ENCODE results near the gene DCDC2C. TPM values are rescaled to one million over a fixed set of nuclear protein-coding genes. Genes with fewer than 3 reads are reported as not detected.

The DCDC2C gene
- total RNA-seq, 2 experiments from 2014 or later: not detected

DNA sequence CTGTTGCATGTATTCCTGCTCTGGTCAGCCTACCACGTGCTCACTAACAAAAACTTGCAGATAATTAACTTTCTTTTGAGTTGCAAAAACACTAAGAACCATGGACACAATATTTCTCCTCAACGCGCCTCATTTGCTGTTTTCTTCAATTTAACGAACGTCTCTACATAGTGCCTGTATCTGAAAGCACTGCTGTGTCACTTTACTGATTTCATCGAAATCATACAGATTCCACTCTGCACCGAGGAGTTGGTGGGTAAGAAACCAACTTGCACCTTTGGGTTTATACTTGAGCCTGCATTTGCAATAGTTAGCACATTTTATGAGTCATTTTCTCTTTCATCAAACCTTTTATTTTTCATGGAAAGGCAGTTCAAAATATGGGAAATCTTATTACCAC lies 145.8 kb downstream of the DCDC2C start:
- H3K4me3 Mint-ChIP-seq: no peak overlapping the region
- H3K27me3 Mint-ChIP-seq: peaks cover 5% of the 10 kb centered on the region
- no peaks in the 10 kb centered on the region for H3K4me1 Mint-ChIP-seq
- DNase-seq: no peak
- intact Hi-C loops (cut with DNase I, micrococcal nuclease): no loop called here
- ChIA-PET CTCF (no interaction called here), POLR2A (no interaction called here)
- no peak overlapping the region for H3K27ac Mint-ChIP-seq
- no peak for ATAC-seq
- no peaks in the 10 kb centered on the region for H3K36me3 Mint-ChIP-seq (ENCODE audit: low read depth)
- H3K9me3 Mint-ChIP-seq (ENCODE audit: low read depth): peaks cover 6% of the 10 kb centered on the region

GRCh38 chr2:3857576-3857975 lies 154.2 kb downstream of the DCDC2C start:
- ChIA-PET POLR2A (no interaction called here), CTCF (no interaction called here)
- intact Hi-C loops (cut with DNase I, micrococcal nuclease): no loop called here
- ATAC-seq (no peak), DNase-seq (no peak)
- Mint-ChIP-seq H3K9me3 (ENCODE audit: low read depth) (peaks cover 14% of the 10 kb centered on the region), H3K27ac (no peak overlapping the region), H3K36me3 (ENCODE audit: low read depth) (no peaks in the 10 kb centered on the region), H3K4me3 (no peak overlapping the region), H3K4me1 (no peaks in the 10 kb centered on the region), H3K27me3 (no peaks in the 10 kb centered on the region)

- Mint-ChIP-seq H3K9me3 (ENCODE audit: low read depth) (no peaks in the 10 kb centered on the region), H3K4me3 (no peak overlapping the region), H3K36me3 (ENCODE audit: low read depth) (no peaks in the 10 kb centered on the region), H3K27me3 (peaks cover 2% of the 10 kb centered on the region), H3K27ac (no peak overlapping the region), H3K4me1 (no peaks in the 10 kb centered on the region)
- ChIA-PET CTCF (interaction anchor here (1.1 kb wide), 1 partner anchor 84 kb away, joined by 3 read pairs; no protein-coding TSS in a partner anchor), POLR2A (no interaction called here)
- no peak for DNase-seq
- ATAC-seq: no peak
- intact Hi-C loops (cut with DNase I, micrococcal nuclease): no loop called here
These were observed 161.8 kb downstream of the DCDC2C start for GRCh38 chr2:3864943-3865865.

DNA sequence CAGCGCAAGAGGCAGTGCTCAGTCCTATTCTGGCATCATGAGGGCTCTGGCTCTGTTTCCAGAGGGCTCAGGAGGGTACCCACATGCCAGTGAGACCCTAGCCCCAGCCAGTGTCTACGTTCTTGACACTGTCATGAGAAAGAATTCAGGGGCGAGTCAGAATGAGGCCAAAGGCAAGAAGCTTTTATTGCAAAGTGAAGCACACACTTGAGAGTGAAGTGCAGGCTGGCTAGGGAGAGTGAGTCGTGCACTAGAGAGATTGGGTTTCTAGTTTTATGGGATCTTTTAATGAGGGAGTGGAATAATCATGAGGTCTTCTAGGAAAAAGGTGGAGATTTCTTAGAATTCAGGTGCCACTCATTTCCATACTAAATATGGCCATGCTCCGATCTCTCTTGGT lies 164.1 kb downstream of the DCDC2C start:
- Mint-ChIP-seq H3K27me3 (peaks cover 2% of the 10 kb centered on the region), H3K9me3 (ENCODE audit: low read depth) (no peaks in the 10 kb centered on the region), H3K36me3 (ENCODE audit: low read depth) (no peaks in the 10 kb centered on the region), H3K27ac (no peak overlapping the region), H3K4me1 (no peaks in the 10 kb centered on the region), H3K4me3 (no peak overlapping the region)
- no peak for DNase-seq
- no peak for ATAC-seq
- POLR2A ChIA-PET: no interaction called here
- CTCF ChIA-PET: no interaction called here
- intact Hi-C loops (cut with DNase I, micrococcal nuclease): no loop called here

GRCh38 chr2:3868012-3868805 lies 164.8 kb downstream of the DCDC2C start:
- Mint-ChIP-seq H3K4me1 (no peaks in the 10 kb centered on the region), H3K9me3 (ENCODE audit: low read depth) (no peaks in the 10 kb centered on the region), H3K36me3 (ENCODE audit: low read depth) (no peaks in the 10 kb centered on the region), H3K27me3 (peaks cover 2% of the 10 kb centered on the region), H3K4me3 (no peak overlapping the region), H3K27ac (no peak overlapping the region)
- ATAC-seq (no peak), DNase-seq (no peak)
- intact Hi-C loops (cut with DNase I, micrococcal nuclease): no loop called here
- CTCF ChIA-PET: no interaction called here
- POLR2A ChIA-PET: no interaction called here

GRCh38 chr2:3870222-3870621 lies 166.8 kb downstream of the DCDC2C start:
- POLR2A ChIA-PET: no interaction called here
- no peaks in the 10 kb centered on the region for H3K4me1 Mint-ChIP-seq
- no peaks in the 10 kb centered on the region for H3K36me3 Mint-ChIP-seq (ENCODE audit: low read depth)
- CTCF ChIA-PET: no interaction called here
- no peaks in the 10 kb centered on the region for H3K9me3 Mint-ChIP-seq (ENCODE audit: low read depth)
- no peak overlapping the region for H3K27ac Mint-ChIP-seq
- no peak overlapping the region for H3K4me3 Mint-ChIP-seq
- ATAC-seq (no peak), DNase-seq (no peak)
- intact Hi-C loops (cut with DNase I, micrococcal nuclease): no loop called here
- H3K27me3 Mint-ChIP-seq: peaks cover under 1% of the 10 kb centered on the region

GRCh38 chr2:3871002-3871401 lies 167.6 kb downstream of the DCDC2C start:
- Mint-ChIP-seq H3K36me3 (ENCODE audit: low read depth) (no peaks in the 10 kb centered on the region), H3K9me3 (ENCODE audit: low read depth) (no peaks in the 10 kb centered on the region), H3K27me3 (no peaks in the 10 kb centered on the region), H3K27ac (no peak overlapping the region), H3K4me3 (no peak overlapping the region), H3K4me1 (no peaks in the 10 kb centered on the region)
- CTCF ChIA-PET: no interaction called here
- DNase-seq (no peak), ATAC-seq (no peak)
- POLR2A ChIA-PET: no interaction called here
- intact Hi-C loops (cut with DNase I, micrococcal nuclease): no loop called here

- no peak overlapping the region for H3K4me3 Mint-ChIP-seq
- H3K27me3 Mint-ChIP-seq: no peaks in the 10 kb centered on the region
- no peaks in the 10 kb centered on the region for H3K9me3 Mint-ChIP-seq (ENCODE audit: low read depth)
- CTCF ChIA-PET: no interaction called here
- POLR2A ChIA-PET: no interaction called here
- DNase-seq (no peak), ATAC-seq (no peak)
- no peaks in the 10 kb centered on the region for H3K4me1 Mint-ChIP-seq
- H3K36me3 Mint-ChIP-seq (ENCODE audit: low read depth): no peaks in the 10 kb centered on the region
- H3K27ac Mint-ChIP-seq: no peak overlapping the region
- intact Hi-C loops (cut with DNase I, micrococcal nuclease): no loop called here
These were observed 169.1 kb downstream of the DCDC2C start for GRCh38 chr2:3872451-3872850.

DNA sequence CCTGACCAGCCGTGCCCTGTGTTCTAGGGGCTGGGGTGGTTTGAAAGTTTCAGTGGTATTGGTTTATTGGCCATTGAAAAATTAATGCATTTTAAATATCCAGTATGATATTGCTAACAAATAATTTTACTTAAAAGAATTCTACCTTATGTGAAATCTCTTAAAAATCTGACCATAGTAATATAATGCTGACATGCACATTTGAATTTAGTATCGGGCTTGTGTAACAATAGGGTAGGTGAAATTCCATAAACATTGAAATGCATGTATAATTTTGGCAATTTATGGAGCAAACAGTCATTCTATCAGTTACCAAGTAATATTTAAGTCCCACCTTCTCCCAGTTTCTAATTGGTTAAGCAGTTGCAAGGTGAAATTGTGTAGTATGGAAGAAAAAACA lies 170.5 kb downstream of the DCDC2C start:
- CTCF ChIA-PET: no interaction called here
- H3K4me3 Mint-ChIP-seq: no peak overlapping the region

DNA sequence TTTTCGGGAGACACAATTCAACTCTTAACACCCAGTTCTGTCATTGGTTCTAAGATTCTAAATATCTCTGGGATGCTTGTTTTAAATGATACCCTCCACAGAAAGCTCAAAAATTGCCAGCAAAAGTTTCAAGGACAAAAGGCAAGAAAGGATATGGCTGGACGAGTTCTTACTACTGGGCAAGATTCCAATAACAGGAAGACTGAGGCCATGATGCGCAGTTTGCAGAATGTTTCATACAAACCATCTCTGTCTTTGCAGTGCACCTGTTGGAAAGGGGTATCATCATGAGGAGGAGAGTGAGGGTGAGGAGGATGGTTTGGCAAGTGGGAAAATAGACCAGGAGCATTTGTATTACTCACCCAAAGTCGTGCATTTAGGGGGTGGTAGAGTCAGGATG lies 172.8 kb downstream of the DCDC2C start:
- DNase-seq: no peak
- Mint-ChIP-seq H3K36me3 (ENCODE audit: low read depth) (no peaks in the 10 kb centered on the region), H3K4me3 (no peak overlapping the region), H3K9me3 (ENCODE audit: low read depth) (no peaks in the 10 kb centered on the region), H3K27ac (no peak overlapping the region), H3K4me1 (no peaks in the 10 kb centered on the region), H3K27me3 (peaks cover 3% of the 10 kb centered on the region)
- ATAC-seq: no peak
- ChIA-PET POLR2A (no interaction called here), CTCF (no interaction called here)
- intact Hi-C loops (cut with DNase I, micrococcal nuclease): no loop called here

More for the DNA sequence above, 170.5 kb downstream of the DCDC2C start:
- POLR2A ChIA-PET: no interaction called here
- H3K27me3 Mint-ChIP-seq: no peaks in the 10 kb centered on the region
- H3K9me3 Mint-ChIP-seq (ENCODE audit: low read depth): no peaks in the 10 kb centered on the region
- no peaks in the 10 kb centered on the region for H3K36me3 Mint-ChIP-seq (ENCODE audit: low read depth)
- H3K4me1 Mint-ChIP-seq: no peaks in the 10 kb centered on the region
- ATAC-seq (no peak), DNase-seq (no peak)
- intact Hi-C loops (cut with DNase I, micrococcal nuclease): no loop called here
- no peak overlapping the region for H3K27ac Mint-ChIP-seq

- ChIA-PET POLR2A (no interaction called here), CTCF (no interaction called here)
- intact Hi-C loops (cut with DNase I, micrococcal nuclease): no loop called here
- H3K36me3 Mint-ChIP-seq (ENCODE audit: low read depth): no peaks in the 10 kb centered on the region
- H3K9me3 Mint-ChIP-seq (ENCODE audit: low read depth): no peaks in the 10 kb centered on the region
- H3K27me3 Mint-ChIP-seq: peaks cover 3% of the 10 kb centered on the region
- ATAC-seq: no peak
- H3K4me3 Mint-ChIP-seq: no peak overlapping the region
- DNase-seq: no peak
- no peaks in the 10 kb centered on the region for H3K4me1 Mint-ChIP-seq
- no peak overlapping the region for H3K27ac Mint-ChIP-seq
These were observed 173.3 kb downstream of the DCDC2C start for GRCh38 chr2:3876685-3877084.

Data from activated CD4-positive, alpha-beta T cell treated with anti-CD3 and anti-CD28 coated beads for 36 hours (primary cell).